Transverse colon (tissue), 4 donors: ENCODE measurements around the gene ATE1.

Experiments used
- CTCF ChIP-seq, 5 experiments: fragments of 200-600 bp in 3 of 5; fragments of 450-650 bp in 2 of 5; sonication (generic) in 3 of 5; IDR thresholded peaks; 1 replicate in 2 of 5; 2 replicates in 3 of 5; pipeline ENCODE4 v1.5.1; 2016 to 2017; ENCODE audit warnings: antibody characterized with exemption in 5 of 5, inconsistent platforms in 3 of 5, mild to moderate bottlenecking in 2 of 5, moderate library complexity in 1 of 5
- EP300 ChIP-seq: sonication (generic); formaldehyde crosslinking; IDR thresholded peaks from one replicate; pipeline ENCODE4 v1.6.1; 2017; ENCODE audit warnings: antibody characterized with exemption, low read depth
- POLR2A ChIP-seq: fragments of 450-650 bp; IDR thresholded peaks from one replicate; pipeline ENCODE4 v1.6.1; 2016; ENCODE audit warnings: antibody characterized with exemption, mild to moderate bottlenecking, moderate library complexity
- POLR2AphosphoS5 ChIP-seq, 3 donors: sonication (generic); formaldehyde crosslinking; IDR thresholded peaks; one replicate each; pipeline ENCODE4 v1.6.1; 2016; ENCODE audit warnings: antibody characterized with exemption in 3 of 3

DNA sequence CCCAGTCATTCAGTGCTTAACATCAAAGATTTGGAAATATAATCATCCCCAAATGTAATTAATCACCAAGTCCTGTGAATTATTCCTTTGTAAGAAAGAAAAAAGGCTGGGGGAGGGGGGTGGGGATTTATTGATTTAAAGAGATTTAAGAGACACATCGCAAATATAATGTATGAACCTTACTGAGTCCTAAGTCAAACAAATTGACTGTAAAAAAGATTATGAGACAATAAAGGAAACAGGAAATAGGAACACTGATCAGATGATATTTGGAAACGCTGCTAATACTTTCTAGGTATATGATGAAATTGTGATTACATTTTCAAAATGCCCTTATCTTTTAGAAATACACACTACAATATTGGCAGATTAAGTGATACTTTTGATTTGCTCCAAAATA is 92.5 kb downstream of the ATE1 start:
- no peak for TF ChIP-seq EP300
- no peak for TF ChIP-seq CTCF (IDR thresholded peaks at IDR 0.05)
- no peak for TF ChIP-seq POLR2A
- no peak for TF ChIP-seq POLR2AphosphoS5 (IDR thresholded peaks at IDR 0.05)
